Measurements from ENCODE around the gene PLEKHO1. TPM values are rescaled to one million over a fixed set of nuclear protein-coding genes. Genes with fewer than 3 reads are reported as not detected.

The PLEKHO1 gene
- total and polyA plus RNA-seq, 2 of the 4 experiments (the other 2 are of a cell fraction): 51.4 to 56.0 TPM

- Histone ChIP-seq H2BK20ac (ENCODE audit: low read depth, low read length) (no peak overlapping the region), H3K4me3 (ENCODE audit: insufficient read depth, low read depth, low read length) (no peak overlapping the region), H3K9me3 (ENCODE audit: control insufficient read depth, insufficient read depth, low read length) (peaks cover 3% of the 10 kb centered on the region), H3K9me1 (ENCODE audit: insufficient read depth, low read length) (0 out of 2 replicates have a peak, but pooled peaks cover 3% of the 10 kb centered on the region), H3K36me3 (ENCODE audit: control insufficient read depth, insufficient read depth, low read length) (peaks cover 5% of the 10 kb centered on the region), H4K5ac (ENCODE audit: low read depth, low read length) (no peak overlapping the region), H3K4me1 (ENCODE audit: control insufficient read depth, insufficient read depth, low read length) (no peaks in the 10 kb centered on the region), H2AFZ (replicated peaks; ENCODE audit: low read length, poor library complexity) (no peak overlapping the region), H3K27me3 (ENCODE audit: control insufficient read depth, insufficient read depth, low read length) (no peaks in the 10 kb centered on the region), H3K56ac (ENCODE audit: extremely low read depth, insufficient read depth, low read length) (no peak overlapping the region), H4K20me1 (ENCODE audit: insufficient read depth, low read length) (no peaks in the 10 kb centered on the region), H2AK5ac (ENCODE audit: low read depth, low read length) (no peak overlapping the region), H4K91ac (ENCODE audit: insufficient read depth, low read depth, low read length) (no peak overlapping the region), H3K79me1 (ENCODE audit: low read depth in 1 of 2, low read length in 2 of 2) (no peaks in the 10 kb centered on the region; a peak in 1 of 4 replicates), H3K23ac (ENCODE audit: low read depth, low read length) (no peak overlapping the region), H2BK120ac (ENCODE audit: low read depth, low read length) (no peak overlapping the region), H2BK5ac (ENCODE audit: low read depth, low read length, poor library complexity, severe bottlenecking) (no peak overlapping the region), H3K9ac (ENCODE audit: low read depth, low read length) (no peak overlapping the region), H3K18ac (ENCODE audit: low read depth, low read length) (no peak overlapping the region), H2AK9ac (replicated peaks; ENCODE audit: low read depth, low read length, poor library complexity) (no peak overlapping the region), H3K27ac (ENCODE audit: insufficient read depth, low read length) (no peak overlapping the region), H3K14ac (replicated peaks; ENCODE audit: low read depth, low read length) (no peak overlapping the region), H3K4me2 (ENCODE audit: low read depth, low read length) (no peak overlapping the region), H4K8ac (ENCODE audit: low read depth in 2 of 2, low read length in 2 of 2) (no peak overlapping the region), H3K4ac (ENCODE audit: low read depth, low read length) (no peak overlapping the region), H2BK15ac (ENCODE audit: low read depth, low read length) (no peak overlapping the region)
- DNase-seq (no peak), ATAC-seq (ENCODE audit: low read depth) (no peak)
- CTCF ChIA-PET: interaction anchor here (0.6 kb wide), 1 partner anchor 36 kb away, joined by 3 read pairs; no protein-coding TSS in a partner anchor
- in situ Hi-C loops (cut with MboI; ENCODE audit: low sequenced_read_pairs): no loop called here
- POLR2A ChIA-PET (ENCODE audit: unreplicated experiment): no interaction called here
- BruUV-seq (replicated peaks): no TSS peak
- intact Hi-C loops (cut with micrococcal nuclease): no loop called here
- dilution Hi-C loops (cut with HindIII; ENCODE audit: low sequenced_read_pairs, unreplicated experiment): no loop called here
- WGBS, 2 experiments (ENCODE audit: extremely low coverage in 2 of 2, insufficient read length in 1 of 2): 100% methylated on average over 1 of the region's 2 CpGs; no CpG with 5 or more reads in 1 of the 2 experiments
- TF ChIP-seq MAZ (IDR thresholded peaks at IDR 0.05; ENCODE audit: borderline replicate concordance, low read depth, low read length) (no peak), ELK1 (IDR thresholded peaks at IDR 0.05; ENCODE audit: borderline replicate concordance, low read depth, low read length) (no peak)
These were observed 39.6 kb upstream of the PLEKHO1 start for GRCh38 chr1:150110116-150110515.
